ENCODE results near the gene ATP6V0C. TPM values are rescaled to one million over a fixed set of nuclear protein-coding genes. Genes with fewer than 3 reads are reported as not detected.

The ATP6V0C gene
- total RNA-seq, 1 donor from 2014 or later = 311 TPM

DNA sequence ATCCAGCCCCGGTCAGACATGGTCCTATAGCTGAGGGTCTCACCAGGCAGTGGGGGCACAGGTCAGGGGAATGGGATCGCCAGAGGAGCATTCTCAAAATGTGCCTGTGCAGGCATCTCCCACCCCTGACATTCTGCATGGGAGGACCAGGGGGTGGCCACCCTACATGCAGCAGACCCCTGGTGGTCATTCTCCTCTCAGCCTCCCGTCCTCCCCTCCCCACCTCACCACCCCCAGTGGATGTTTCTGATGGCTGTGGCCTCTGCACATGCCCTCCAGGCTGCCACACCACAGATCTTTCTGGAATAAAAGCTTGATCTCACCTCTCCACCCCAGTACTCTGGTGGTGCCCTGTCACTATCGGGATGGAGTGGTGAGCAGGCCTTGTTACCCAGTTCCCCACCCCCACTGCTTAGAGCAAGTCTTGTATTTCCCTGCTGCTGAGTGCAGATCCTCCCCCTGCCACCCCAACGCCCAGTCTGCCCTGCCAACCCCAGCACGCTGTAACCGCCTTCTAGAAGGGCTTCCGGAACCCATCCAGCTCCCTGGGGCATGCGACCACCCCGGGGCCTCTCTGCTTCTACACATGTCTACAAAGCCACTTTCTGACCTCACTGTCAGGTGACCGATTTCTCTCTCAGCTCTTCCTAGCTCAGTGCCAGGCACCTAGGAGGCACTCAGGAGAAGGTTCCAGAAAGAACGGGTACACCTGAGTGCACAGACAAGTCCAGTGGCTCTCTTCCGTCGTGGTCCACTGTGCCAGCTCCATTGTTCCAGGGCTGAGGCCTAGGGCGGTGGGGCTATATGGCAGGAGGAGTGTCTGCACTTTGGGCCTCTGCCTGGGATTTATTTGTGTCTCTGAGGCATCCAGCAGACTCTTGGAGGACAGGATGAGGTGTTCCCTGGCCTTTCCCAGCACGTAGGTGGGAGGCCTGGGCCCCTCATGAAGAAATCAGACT lies 29.5 kb upstream of the ATP6V0C start:
- Mint-ChIP-seq H3K4me3 (ENCODE audit: unreplicated experiment) (peak overlapping the region; percentile 22), H3K27me3 (ENCODE audit: low read depth, unreplicated experiment) (peaks cover 15% of the 10 kb centered on the region), H3K4me1 (ENCODE audit: low read depth, unreplicated experiment) (peaks cover 5% of the 10 kb centered on the region), H3K27ac (ENCODE audit: unreplicated experiment) (no peak overlapping the region), H3K36me3 (ENCODE audit: low read depth, unreplicated experiment) (peaks cover 19% of the 10 kb centered on the region), H3K9me3 (ENCODE audit: unreplicated experiment) (no peaks in the 10 kb centered on the region)
- Histone ChIP-seq H4K20me1 (ENCODE audit: insufficient read depth, low read length) (peaks cover 76% of the 10 kb centered on the region), H3K79me2 (ENCODE audit: insufficient read depth, low read length) (peaks cover 6% of the 10 kb centered on the region), H3K27me3 (ENCODE audit: insufficient read depth, low read length) (no peaks in the 10 kb centered on the region), H2AFZ (ENCODE audit: low read depth, low read length) (no peak overlapping the region), H3K4me1 (ENCODE audit: insufficient read depth, low read length) (peaks cover 12% of the 10 kb centered on the region), H3K9me3 (ENCODE audit: insufficient read depth, low read depth, low read length) (no peaks in the 10 kb centered on the region), H3K4me3 (ENCODE audit: insufficient read depth, low read depth, low read length) (no peak overlapping the region), H3K9ac (ENCODE audit: low read length) (no peak overlapping the region), H3K36me3 (ENCODE audit: insufficient read depth, low read length) (no peaks in the 10 kb centered on the region), H3K4me2 (ENCODE audit: low read length) (no peak overlapping the region), H3K27ac (ENCODE audit: low read depth, low read length) (no peak overlapping the region)
- no peak for FAIRE-seq
- no peak for TF ChIP-seq EZH2 (IDR thresholded peaks at IDR 0.05; ENCODE audit: insufficient read depth, low read length)
- TF ChIP-seq, protein P1, sequence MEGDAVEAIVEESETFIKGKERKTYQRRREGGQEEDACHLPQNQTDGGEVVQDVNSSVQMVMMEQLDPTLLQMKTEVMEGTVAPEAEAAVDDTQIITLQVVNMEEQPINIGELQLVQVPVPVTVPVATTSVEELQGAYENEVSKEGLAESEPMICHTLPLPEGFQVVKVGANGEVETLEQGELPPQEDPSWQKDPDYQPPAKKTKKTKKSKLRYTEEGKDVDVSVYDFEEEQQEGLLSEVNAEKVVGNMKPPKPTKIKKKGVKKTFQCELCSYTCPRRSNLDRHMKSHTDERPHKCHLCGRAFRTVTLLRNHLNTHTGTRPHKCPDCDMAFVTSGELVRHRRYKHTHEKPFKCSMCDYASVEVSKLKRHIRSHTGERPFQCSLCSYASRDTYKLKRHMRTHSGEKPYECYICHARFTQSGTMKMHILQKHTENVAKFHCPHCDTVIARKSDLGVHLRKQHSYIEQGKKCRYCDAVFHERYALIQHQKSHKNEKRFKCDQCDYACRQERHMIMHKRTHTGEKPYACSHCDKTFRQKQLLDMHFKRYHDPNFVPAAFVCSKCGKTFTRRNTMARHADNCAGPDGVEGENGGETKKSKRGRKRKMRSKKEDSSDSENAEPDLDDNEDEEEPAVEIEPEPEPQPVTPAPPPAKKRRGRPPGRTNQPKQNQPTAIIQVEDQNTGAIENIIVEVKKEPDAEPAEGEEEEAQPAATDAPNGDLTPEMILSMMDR (IDR thresholded peaks at IDR 0.05; ENCODE audit: insufficient read depth, low read depth, low read length) = no peak
- DNase-seq (ENCODE audit: low read depth) = no peak

DNA sequence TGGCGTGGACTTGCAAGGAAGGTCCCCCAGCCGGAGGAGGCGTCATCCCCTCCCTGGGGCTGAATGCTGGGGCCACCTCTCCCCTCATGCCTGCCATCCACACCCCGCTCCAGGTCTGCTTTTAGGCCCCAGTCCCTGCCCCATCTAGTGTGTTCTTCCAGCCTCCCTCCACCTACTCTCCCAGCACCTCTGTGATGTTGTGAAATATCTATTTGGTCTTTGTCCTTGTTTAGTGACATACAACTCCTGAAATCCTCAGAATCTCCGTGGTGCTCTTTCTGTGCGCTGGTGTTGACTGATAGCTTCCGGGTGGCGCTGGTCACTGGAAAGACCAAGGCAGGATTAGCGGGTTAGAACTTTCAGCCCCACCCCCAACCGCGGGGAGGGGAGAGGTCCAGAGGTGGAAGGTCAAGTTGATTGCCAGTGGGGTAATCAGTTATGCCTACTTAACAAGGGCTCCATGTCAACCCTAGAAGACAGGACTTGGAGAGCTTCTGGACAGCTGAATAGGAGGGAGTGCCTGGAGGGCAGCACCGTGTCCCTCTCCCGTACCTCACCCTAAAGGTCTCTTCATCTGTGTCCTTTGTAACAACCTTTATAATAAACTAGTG lies 28.7 kb upstream of the ATP6V0C start:
- Mint-ChIP-seq H3K27ac (ENCODE audit: unreplicated experiment) (no peak overlapping the region), H3K4me1 (ENCODE audit: low read depth, unreplicated experiment) (peaks cover 5% of the 10 kb centered on the region), H3K9me3 (ENCODE audit: unreplicated experiment) (no peaks in the 10 kb centered on the region), H3K36me3 (ENCODE audit: low read depth, unreplicated experiment) (peaks cover 21% of the 10 kb centered on the region), H3K27me3 (ENCODE audit: low read depth, unreplicated experiment) (peaks cover 15% of the 10 kb centered on the region), H3K4me3 (ENCODE audit: unreplicated experiment) (no peak overlapping the region)
- peaks cover 12% of the 10 kb centered on the region for H3K4me1 ChIP-seq (ENCODE audit: insufficient read depth, low read length)
- TF ChIP-seq, protein P1 (IDR thresholded peaks at IDR 0.05; ENCODE audit: insufficient read depth, low read depth, low read length) = no peak
- TF ChIP-seq EZH2 (IDR thresholded peaks at IDR 0.05; ENCODE audit: insufficient read depth, low read length) = no peak
- no peak overlapping the region for H3K9ac ChIP-seq (ENCODE audit: low read length)
- no peak overlapping the region for H3K27ac ChIP-seq (ENCODE audit: low read depth, low read length)
- no peaks in the 10 kb centered on the region for H3K9me3 ChIP-seq (ENCODE audit: insufficient read depth, low read depth, low read length)
- H3K27me3 ChIP-seq (ENCODE audit: insufficient read depth, low read length) = no peaks in the 10 kb centered on the region
- H3K36me3 ChIP-seq (ENCODE audit: insufficient read depth, low read length) = no peaks in the 10 kb centered on the region
- H3K4me2 ChIP-seq (ENCODE audit: low read length) = no peak overlapping the region
- H3K79me2 ChIP-seq (ENCODE audit: insufficient read depth, low read length) = peaks cover 3% of the 10 kb centered on the region
- DNase-seq (ENCODE audit: low read depth) (no peak), FAIRE-seq (no peak)
- H4K20me1 ChIP-seq (ENCODE audit: insufficient read depth, low read length) = peaks cover 78% of the 10 kb centered on the region
- no peak overlapping the region for H2AFZ ChIP-seq (ENCODE audit: low read depth, low read length)
- no peak overlapping the region for H3K4me3 ChIP-seq (ENCODE audit: insufficient read depth, low read depth, low read length)
